ENCODE data around the gene GLT1D1.

Gene GLT1D1

DNA sequence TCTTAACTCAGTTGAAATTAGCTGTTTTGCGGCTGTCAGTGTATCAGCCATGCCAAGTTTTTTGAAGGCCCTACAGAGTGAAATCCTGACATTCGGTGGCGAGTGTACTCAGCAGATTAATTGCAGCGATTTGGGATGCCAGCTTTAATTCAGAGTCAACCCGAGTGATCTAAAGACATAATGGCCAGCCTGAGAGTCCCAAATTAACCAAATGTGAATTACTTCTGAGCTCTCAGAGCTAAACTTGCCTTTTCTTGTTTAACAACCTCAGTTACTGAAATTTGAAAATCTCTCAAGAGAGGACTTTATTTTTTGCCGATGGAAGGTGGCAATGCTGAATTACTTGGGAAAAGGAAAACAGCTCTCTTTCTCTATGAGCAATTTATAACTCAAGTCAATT is 148.5 kb downstream of the GLT1D1 start:
- DNase-seq (ENCODE audit: low read depth, low spot score), result no peak

DNA sequence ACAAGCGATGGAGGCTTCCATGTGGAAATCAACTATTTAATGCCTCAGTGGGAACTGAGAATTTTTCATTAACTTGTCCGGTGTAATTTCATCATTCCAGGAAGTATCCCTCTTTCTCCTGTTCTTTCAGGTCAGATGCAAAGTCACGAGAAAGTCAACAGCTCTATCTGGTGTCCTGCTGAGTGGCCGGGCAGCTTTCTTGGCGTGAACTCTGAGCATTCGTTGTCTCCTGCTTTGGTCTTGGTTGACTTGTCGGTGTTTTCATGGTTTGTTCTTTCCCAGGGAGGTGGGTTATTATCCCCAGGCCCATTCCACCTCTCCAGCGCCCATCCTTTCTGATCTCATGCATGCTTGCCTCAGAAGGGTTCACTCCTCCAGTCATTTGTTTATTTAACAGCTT is 149.1 kb downstream of the GLT1D1 start:
- DNase-seq (ENCODE audit: low read depth, low spot score), result no peak

DNA sequence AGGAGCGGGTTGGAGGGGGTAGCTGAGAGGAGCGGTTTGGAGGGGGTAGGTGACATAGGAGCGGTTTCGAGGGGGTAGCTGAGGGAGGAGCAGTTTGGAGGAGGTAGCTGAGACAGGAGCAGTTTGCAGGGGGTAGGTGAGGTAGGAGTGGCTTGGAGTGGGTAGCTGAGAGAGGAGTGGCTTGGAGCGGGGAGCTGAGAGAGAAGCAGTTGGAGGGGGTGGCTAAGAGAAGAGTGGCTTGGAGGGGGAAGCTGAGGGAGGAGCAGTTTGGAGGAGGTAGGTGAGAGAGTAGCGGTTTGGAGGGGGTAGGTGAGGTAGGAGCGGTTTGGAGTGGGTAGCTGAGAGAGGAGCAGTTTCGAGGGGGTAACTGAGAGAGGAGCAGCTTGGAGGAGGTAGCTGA is 152.1 kb downstream of the GLT1D1 start:
- no peak for DNase-seq (ENCODE audit: low read depth, low spot score)

DNA sequence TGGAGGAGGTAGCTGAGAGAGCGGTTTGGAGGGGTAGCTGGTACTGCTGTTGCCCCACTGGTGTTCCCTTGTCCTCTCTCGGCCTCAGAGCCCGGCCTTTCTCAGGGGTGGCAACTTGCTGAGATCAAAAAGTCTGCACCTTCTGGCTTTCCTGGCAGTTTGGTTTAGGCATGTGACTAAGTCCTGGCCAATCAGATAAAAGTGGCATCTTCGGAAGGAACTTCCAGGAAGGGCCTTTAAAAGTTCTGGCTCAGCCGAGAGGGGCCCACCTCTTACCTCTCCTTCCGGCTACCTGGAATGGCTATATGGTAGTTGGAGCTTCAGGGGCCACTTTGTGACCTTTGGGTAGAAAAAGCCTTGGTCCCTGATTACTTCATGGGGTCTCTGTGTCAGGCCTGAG is 152.6 kb downstream of the GLT1D1 start:
- DNase-seq (ENCODE audit: low read depth, low spot score), result no peak

DNA sequence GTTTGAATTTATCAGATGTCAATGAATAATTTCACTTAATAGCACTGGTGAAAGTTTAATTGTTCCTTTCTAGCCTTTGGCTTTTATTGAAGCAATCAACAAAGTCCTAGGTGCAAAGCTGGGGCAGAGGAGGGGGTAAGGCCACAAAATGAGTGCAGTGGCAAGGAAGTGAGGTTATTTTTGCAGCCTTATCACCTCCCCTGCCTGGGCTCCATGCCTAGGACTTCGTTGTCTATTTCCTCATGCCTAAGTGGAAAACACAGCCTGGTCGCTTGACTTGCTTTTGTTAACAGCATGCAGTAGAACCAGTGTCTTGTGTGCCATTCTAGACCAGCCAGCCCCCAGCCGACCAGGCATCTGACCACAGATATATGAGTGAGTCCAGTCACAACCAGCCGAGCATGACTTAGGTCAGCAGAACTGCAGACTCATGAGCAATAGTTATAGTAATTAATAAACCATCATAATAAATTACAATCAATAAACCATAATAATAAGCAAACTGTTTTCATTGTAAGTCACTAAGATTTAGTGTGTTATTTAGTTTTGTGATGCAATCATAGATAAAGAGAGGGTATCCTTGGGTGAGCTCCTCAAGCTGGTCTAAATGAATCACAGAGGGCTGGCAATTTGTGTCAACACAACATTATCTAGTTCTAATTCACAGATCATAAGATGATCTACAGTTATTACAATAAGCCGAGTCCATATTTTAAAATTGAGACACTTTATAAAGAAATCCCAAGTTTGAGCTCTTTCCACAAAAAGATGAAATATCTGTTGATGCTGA is 156.8 kb downstream of the GLT1D1 start:
- DNase-seq (ENCODE audit: low read depth, low spot score), result no peak

DNA sequence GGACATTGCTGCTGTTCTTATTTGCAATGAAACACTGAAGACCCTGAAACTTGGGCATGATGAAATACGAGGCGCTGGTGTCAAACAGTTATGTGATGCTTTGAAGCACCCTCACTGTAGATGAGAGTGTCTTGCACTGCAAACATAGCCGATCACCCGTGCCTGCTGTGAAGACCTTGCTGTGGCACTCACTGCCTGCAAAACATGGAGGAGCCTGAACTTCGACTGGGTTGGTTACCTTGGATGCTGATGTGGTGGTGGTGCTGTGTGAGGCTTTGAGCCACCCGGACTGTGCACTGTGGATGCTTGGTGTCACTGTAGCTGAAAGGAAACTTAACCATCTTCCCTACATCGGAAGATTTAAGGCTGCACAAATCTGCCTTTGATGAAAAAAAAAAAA is 162.9 kb downstream of the GLT1D1 start:
- DNase-seq (ENCODE audit: low read depth, low spot score), result no peak

DNA sequence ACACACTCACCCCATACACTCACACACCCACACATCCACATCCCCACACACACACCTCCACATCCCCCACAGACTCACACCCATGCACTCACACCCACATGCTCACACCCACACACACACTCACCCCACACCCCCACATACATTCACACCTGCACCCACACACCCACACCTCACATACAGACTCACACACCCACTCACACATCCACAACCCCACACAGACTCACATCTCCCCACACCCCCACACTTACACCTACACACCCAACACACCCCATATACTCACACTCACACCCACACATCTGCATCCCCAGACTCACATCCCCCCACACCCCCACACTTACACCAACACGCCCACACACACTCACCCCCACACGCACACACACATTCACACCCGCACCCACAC is 171.8 kb downstream of the GLT1D1 start:
- DNase-seq (ENCODE audit: low read depth, low spot score), result no peak

DNA sequence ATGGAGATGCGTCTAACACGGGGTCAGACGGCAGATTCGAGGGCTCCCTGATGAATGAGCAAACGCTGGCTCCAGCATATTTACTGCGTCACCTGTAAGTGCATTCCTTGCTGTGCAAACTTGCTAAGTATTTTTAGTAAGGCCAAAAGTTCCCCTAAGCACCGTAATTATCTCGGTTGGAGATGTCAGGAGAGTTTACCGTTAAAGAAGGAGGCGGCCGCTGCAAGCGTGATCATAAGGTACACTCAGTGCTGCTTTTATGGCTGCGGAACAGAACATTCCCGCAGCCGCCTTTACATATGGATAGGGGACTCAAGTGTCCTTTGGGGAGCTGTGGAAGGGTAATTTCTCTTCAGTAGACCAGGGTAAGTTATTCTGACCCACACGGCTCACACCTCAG is 175.6 kb downstream of the GLT1D1 start:
- no peak for DNase-seq (ENCODE audit: low read depth, low spot score)
